Measurements from ENCODE around the gene ARL8B.

GRCh38 chr3:5120446-5120845, 1.6 kb upstream of the ARL8B start:
- TF ChIP-seq CTCF (conservative IDR thresholded peaks at IDR 0.05; ENCODE audit: low read depth, low read length) = no peak
- TF ChIP-seq EZH2 (IDR thresholded peaks at IDR 0.05; ENCODE audit: low read length, unreplicated experiment) = no peak

Measured in PC-3 (cell line).